Measurements from ENCODE around the gene PARP15.

DNA sequence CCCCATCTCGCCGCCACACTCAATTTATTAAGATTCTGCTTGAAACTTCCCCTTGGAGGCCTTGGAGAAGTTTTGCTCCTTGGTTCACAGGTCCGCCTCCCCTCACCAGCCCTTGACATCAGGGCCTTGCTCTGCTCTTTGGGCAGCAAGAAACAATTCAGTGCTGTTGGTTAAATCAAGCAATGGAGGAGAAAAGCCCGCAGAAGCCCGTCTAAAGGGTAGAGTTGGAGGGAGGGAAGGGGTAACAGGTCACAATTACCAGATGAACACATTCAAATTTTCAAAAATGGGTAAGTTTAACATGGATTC, 13.8 kb upstream of the PARP15 start:
- TF ChIP-seq, protein P1, sequence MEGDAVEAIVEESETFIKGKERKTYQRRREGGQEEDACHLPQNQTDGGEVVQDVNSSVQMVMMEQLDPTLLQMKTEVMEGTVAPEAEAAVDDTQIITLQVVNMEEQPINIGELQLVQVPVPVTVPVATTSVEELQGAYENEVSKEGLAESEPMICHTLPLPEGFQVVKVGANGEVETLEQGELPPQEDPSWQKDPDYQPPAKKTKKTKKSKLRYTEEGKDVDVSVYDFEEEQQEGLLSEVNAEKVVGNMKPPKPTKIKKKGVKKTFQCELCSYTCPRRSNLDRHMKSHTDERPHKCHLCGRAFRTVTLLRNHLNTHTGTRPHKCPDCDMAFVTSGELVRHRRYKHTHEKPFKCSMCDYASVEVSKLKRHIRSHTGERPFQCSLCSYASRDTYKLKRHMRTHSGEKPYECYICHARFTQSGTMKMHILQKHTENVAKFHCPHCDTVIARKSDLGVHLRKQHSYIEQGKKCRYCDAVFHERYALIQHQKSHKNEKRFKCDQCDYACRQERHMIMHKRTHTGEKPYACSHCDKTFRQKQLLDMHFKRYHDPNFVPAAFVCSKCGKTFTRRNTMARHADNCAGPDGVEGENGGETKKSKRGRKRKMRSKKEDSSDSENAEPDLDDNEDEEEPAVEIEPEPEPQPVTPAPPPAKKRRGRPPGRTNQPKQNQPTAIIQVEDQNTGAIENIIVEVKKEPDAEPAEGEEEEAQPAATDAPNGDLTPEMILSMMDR (conservative IDR thresholded peaks at IDR 0.05 in 1 of 2, IDR thresholded peaks at IDR 0.05 in 1 of 2; ENCODE audit: low read depth in 1 of 2, low read length in 2 of 2), result no peak
- no peak for TF ChIP-seq EZH2 (IDR thresholded peaks at IDR 0.05; ENCODE audit: low read length, missing control alignments)
